ENCODE measurements around the gene GALC.

GALC gene

GRCh38 chr14:87971010-87971409, 22.0 kb downstream of the GALC start:
- DNase-seq (ENCODE audit: insufficient read length, low spot score) (no peak), FAIRE-seq (no peak)
- TF ChIP-seq PAX5 (IDR thresholded peaks at IDR 0.05; ENCODE audit: insufficient read depth, low read length, severe bottlenecking) (no peak), SPI1 (IDR thresholded peaks at IDR 0.05; ENCODE audit: low read depth, low read length) (no peak), TAF1 (IDR thresholded peaks at IDR 0.05; ENCODE audit: low read depth, low read length) (no peak), POLR2A (IDR thresholded peaks at IDR 0.05; ENCODE audit: low read depth, low read length) (no peak), POU2F2 (IDR thresholded peaks at IDR 0.05; ENCODE audit: low read depth, low read length) (no peak), POLR2AphosphoS5 (IDR thresholded peaks at IDR 0.05; ENCODE audit: low read depth, low read length) (no peak)

- TF ChIP-seq POU2F2 (IDR thresholded peaks at IDR 0.05; ENCODE audit: low read depth, low read length) (no peak), TAF1 (IDR thresholded peaks at IDR 0.05; ENCODE audit: low read depth, low read length) (no peak)
- FAIRE-seq (no peak), DNase-seq (ENCODE audit: insufficient read length, low spot score) (no peak)
Measured at GRCh38 chr14:87967496-87967895, 25.5 kb downstream of the GALC start.

GRCh38 chr14:87966816-87967215, 26.2 kb downstream of the GALC start:
- FAIRE-seq (no peak), DNase-seq (ENCODE audit: insufficient read length, low spot score) (no peak)
- no peak for TF ChIP-seq POU2F2 (IDR thresholded peaks at IDR 0.05; ENCODE audit: low read depth, low read length)
- no peak for TF ChIP-seq POLR2A (IDR thresholded peaks at IDR 0.05; ENCODE audit: low read depth, low read length)
- TF ChIP-seq SPI1 (IDR thresholded peaks at IDR 0.05; ENCODE audit: low read depth, low read length) = no peak
- no peak for TF ChIP-seq TAF1 (IDR thresholded peaks at IDR 0.05; ENCODE audit: low read depth, low read length)
- no peak for TF ChIP-seq PAX5 (IDR thresholded peaks at IDR 0.05; ENCODE audit: insufficient read depth, low read length, severe bottlenecking)
- no peak for TF ChIP-seq POLR2AphosphoS5 (IDR thresholded peaks at IDR 0.05; ENCODE audit: low read depth, low read length)

- no peak for TF ChIP-seq POLR2AphosphoS5 (IDR thresholded peaks at IDR 0.05; ENCODE audit: low read depth, low read length)
- no peak for TF ChIP-seq PAX5 (IDR thresholded peaks at IDR 0.05; ENCODE audit: insufficient read depth, low read length, severe bottlenecking)
- no peak for TF ChIP-seq TAF1 (IDR thresholded peaks at IDR 0.05; ENCODE audit: low read depth, low read length)
- no peak for TF ChIP-seq POLR2A (IDR thresholded peaks at IDR 0.05; ENCODE audit: low read depth, low read length)
- TF ChIP-seq SPI1 (IDR thresholded peaks at IDR 0.05; ENCODE audit: low read depth, low read length) = no peak
- FAIRE-seq (no peak), DNase-seq (ENCODE audit: insufficient read length, low spot score) (no peak)
Measured at GRCh38 chr14:87961246-87961645, 31.7 kb downstream of the GALC start.

DNA sequence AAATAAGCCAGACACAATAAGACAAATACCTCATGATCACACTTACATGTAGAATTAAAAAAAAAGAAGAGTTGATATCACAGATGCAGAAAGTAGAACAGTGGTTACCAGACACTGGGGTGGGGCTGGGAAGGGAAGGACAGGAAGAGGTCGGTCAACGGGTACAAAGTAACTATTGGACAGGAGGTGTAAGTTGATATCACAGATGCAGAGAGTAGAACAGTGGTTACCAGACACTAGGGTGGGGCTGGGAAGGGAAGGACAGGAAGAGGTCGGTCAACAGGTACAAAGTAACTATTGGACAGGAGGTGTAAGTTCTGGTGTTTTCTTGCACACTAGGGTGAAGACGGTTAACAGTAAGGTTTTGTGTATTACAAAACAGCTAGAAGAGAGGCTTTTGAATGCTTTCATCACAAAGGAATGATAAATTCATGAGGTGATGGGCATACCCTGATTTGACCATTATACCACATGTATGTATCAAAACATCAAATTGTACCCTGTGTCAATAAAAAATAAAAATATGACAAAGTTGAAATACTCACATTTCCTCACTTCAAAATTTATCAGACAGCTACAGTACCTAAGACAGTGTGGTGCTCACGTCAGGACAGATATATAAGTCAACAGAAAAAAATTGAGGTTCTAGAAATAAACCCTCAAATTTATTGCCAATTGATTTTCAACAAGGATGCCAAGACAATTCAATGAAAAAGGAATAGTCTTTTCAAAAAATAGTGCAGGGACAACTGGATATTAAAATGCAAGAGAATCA, 32.8 kb downstream of the GALC start:
- DNase-seq (ENCODE audit: insufficient read length, low spot score) = no peak
- TF ChIP-seq SPI1 (IDR thresholded peaks at IDR 0.05; ENCODE audit: low read depth, low read length) (no peak), POU2F2 (IDR thresholded peaks at IDR 0.05; ENCODE audit: low read depth, low read length) (no peak), TAF1 (IDR thresholded peaks at IDR 0.05; ENCODE audit: low read depth, low read length) (no peak), POLR2AphosphoS5 (IDR thresholded peaks at IDR 0.05; ENCODE audit: low read depth, low read length) (no peak), PAX5 (IDR thresholded peaks at IDR 0.05; ENCODE audit: insufficient read depth, low read length, severe bottlenecking) (no peak), POLR2A (IDR thresholded peaks at IDR 0.05; ENCODE audit: low read depth, low read length) (no peak)
- peak; percentile 41 for FAIRE-seq

DNA sequence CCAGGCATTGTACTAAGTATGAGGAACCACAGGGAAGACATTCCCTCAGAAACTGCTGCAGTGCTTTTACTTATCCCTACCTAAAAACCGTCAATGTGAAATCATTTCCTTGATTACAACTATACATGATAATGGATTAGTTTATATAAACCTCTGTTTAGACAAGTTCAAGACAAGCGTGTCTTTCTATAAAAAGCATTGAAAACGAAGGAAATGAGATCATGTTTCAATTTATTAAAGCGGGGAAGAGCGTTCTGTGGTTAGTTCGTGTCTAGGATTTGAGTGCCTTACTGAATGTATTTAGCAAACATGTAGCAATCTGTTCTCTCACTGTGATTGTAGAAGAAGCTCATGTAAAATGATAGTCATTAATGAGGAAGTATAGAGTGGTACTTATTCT, 37.5 kb downstream of the GALC start:
- no peak for TF ChIP-seq POLR2AphosphoS5 (IDR thresholded peaks at IDR 0.05; ENCODE audit: low read depth, low read length)
- TF ChIP-seq TAF1 (IDR thresholded peaks at IDR 0.05; ENCODE audit: low read depth, low read length) = no peak
- no peak for TF ChIP-seq POU2F2 (IDR thresholded peaks at IDR 0.05; ENCODE audit: low read depth, low read length)
- no peak for TF ChIP-seq POLR2A (IDR thresholded peaks at IDR 0.05; ENCODE audit: low read depth, low read length)
- no peak for TF ChIP-seq SPI1 (IDR thresholded peaks at IDR 0.05; ENCODE audit: low read depth, low read length)
- no peak for TF ChIP-seq PAX5 (IDR thresholded peaks at IDR 0.05; ENCODE audit: insufficient read depth, low read length, severe bottlenecking)
- FAIRE-seq = no peak
- no peak for DNase-seq (ENCODE audit: insufficient read length, low spot score)

DNA sequence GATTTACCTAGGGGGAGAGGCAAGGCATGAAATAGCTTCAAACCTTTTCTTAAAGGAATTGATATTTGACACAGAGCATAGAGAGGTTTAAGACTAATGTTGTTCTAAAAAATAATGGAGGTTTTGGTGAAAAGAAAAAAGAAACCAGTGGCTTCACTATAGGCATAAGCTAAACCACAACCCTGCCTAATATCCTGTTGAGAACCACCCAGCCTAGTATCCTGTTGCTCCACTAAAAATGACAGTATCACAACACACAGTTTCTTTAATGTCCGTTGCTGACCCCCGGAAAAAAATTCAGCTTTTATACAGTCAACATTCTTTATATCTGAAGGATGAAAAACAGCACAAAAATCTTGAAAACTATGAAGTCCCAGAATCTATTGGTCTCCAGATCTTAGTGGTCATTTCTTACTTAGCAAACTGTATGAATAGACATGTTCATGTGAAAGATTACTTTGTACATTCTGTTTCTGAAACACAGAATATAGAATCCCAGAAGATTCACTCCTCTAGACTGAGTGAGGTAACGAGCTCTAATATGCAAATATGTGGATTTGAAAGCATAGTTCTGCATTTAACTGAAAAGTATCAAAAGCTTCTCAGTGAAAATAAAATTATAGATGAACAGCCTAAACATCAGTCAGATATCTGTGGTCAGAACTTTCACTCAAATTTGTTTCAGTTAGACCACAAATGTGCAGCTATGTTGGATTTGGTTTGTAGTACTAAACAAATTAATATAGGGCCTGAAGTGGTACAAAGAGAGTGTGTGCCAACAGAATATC, 40.5 kb downstream of the GALC start:
- TF ChIP-seq TAF1 (IDR thresholded peaks at IDR 0.05; ENCODE audit: low read depth, low read length) = no peak
- TF ChIP-seq PAX5 (IDR thresholded peaks at IDR 0.05; ENCODE audit: insufficient read depth, low read length, severe bottlenecking) = no peak
- no peak for TF ChIP-seq POU2F2 (IDR thresholded peaks at IDR 0.05; ENCODE audit: low read depth, low read length)
- TF ChIP-seq SPI1 (IDR thresholded peaks at IDR 0.05; ENCODE audit: low read depth, low read length) = no peak
- no peak for TF ChIP-seq POLR2AphosphoS5 (IDR thresholded peaks at IDR 0.05; ENCODE audit: low read depth, low read length)
- no peak for TF ChIP-seq POLR2A (IDR thresholded peaks at IDR 0.05; ENCODE audit: low read depth, low read length)
- DNase-seq (ENCODE audit: insufficient read length, low spot score) = no peak
- no peak for FAIRE-seq

- no peak for TF ChIP-seq POLR2AphosphoS5 (IDR thresholded peaks at IDR 0.05; ENCODE audit: low read depth, low read length)
- no peak for TF ChIP-seq SPI1 (IDR thresholded peaks at IDR 0.05; ENCODE audit: low read depth, low read length)
- no peak for TF ChIP-seq PAX5 (IDR thresholded peaks at IDR 0.05; ENCODE audit: insufficient read depth, low read length, severe bottlenecking)
- FAIRE-seq (peak; percentile 59), DNase-seq (ENCODE audit: insufficient read length, low spot score) (no peak)
Measured at GRCh38 chr14:87944987-87945604, 47.9 kb downstream of the GALC start.

- FAIRE-seq (no peak), DNase-seq (ENCODE audit: insufficient read length, low spot score) (no peak)
- TF ChIP-seq SPI1 (IDR thresholded peaks at IDR 0.05; ENCODE audit: low read depth, low read length) = no peak
- TF ChIP-seq PAX5 (IDR thresholded peaks at IDR 0.05; ENCODE audit: insufficient read depth, low read length, severe bottlenecking) = no peak
Measured at GRCh38 chr14:87940894-87941293, 52.1 kb downstream of the GALC start.
